K562 (cell line): ENCODE data around the gene PLTP. TPM values are rescaled to one million over a fixed set of nuclear protein-coding genes. Genes with fewer than 3 reads are reported as not detected.
"Not testable (repeated sequence)": the region's sequence is repeated elsewhere in the genome, so short reads cannot be mapped to it uniquely, and the experiment has no call there.

Experiments used
- ATAC-seq: fragments of 200-7000 bp; cut with Tn5 transposase; 3 replicates; pipeline ENCODE4 v1.9.1; 2020; ENCODE audit warnings: moderate library complexity
- BruUV-seq: library from RNA; stranded (reverse); fragments of 400-500 nt; replicated peaks from 2 replicates; lab custom pipeline; 2021; lab: Mats Ljungman, UMichigan
- CTCF ChIA-PET: fragments of 300-600 bp; formaldehyde crosslinking; extraction: SDS; loops from one replicate; lab custom pipeline; 2021; ENCODE audit warnings: low intra/inter-chr PET ratio; lab: Yijun Ruan, JAX
- POLR2A ChIA-PET: fragments of 300-600, 350-650 bp; sonication (Branson Sonifier 250); formaldehyde crosslinking; extraction: SDS; loops from one replicate; lab custom pipeline; 2021; ENCODE audit warnings: antibody characterized with exemption, inconsistent platforms; lab: Yijun Ruan, JAX
- DNase-seq, 4 experiments: peaks; one replicate each; pipeline versions ENCODE4 v3.0.0 to v3.0.0-alpha.2; 2011 to 2018; ENCODE audit warnings: low spot score in 3 of 4, mixed read lengths in 3 of 4; ENCODE audit errors: extremely low read depth in 1 of 4
- FAIRE-seq: peaks from 2 replicates; lab custom pipeline; 2011; peaks lifted over from hg19 to GRCh38; lab: Jason Lieb, UNC
- H2AFZ ChIP-seq: 2 replicates; pipeline ENCODE4 v1.6.0; 2011; ENCODE audit warnings: low read depth, low read length, control low read depth, inconsistent platforms
- H3K27ac ChIP-seq: fragments of 200-600 bp; 3 replicates; pipeline ENCODE4 v1.8.0; 2011; ENCODE audit warnings: low read depth, mild to moderate bottlenecking, control low read depth, inconsistent platforms, low read length, moderate library complexity, mixed read lengths; ENCODE audit errors: extremely low read depth
- H3K27me3 ChIP-seq, 2 experiments: fragments of 300-600 bp in 1 of 2; 2 replicates in 1 of 2; 3 replicates in 1 of 2; pipeline versions ENCODE4 v1.6.0 to v1.8.0; 2011; ENCODE audit warnings: inconsistent platforms in 2 of 2, low read length in 2 of 2, mild to moderate bottlenecking in 1 of 2, mixed read lengths in 1 of 2, moderate library complexity in 1 of 2; ENCODE audit not compliant: control insufficient read depth in 2 of 2, insufficient read depth in 2 of 2
- H3K36me3 ChIP-seq: fragments of 300-600 bp; 3 replicates; pipeline ENCODE4 v1.8.0; 2011; ENCODE audit warnings: mild to moderate bottlenecking, low read length, inconsistent platforms; ENCODE audit not compliant: control insufficient read depth, insufficient read depth
- H3K4me1 ChIP-seq, 2 experiments: fragments of 200-600 bp in 1 of 2; replicated peaks in 1 of 2; 2 replicates in 1 of 2; 3 replicates in 1 of 2; pipeline versions ENCODE4 v1.5.1 to v1.8.0; 2011; ENCODE audit warnings: inconsistent platforms in 2 of 2, low read length in 2 of 2, mild to moderate bottlenecking in 1 of 2, mixed read lengths in 1 of 2, moderate library complexity in 1 of 2; ENCODE audit not compliant: control insufficient read depth in 2 of 2, insufficient read depth in 2 of 2
- H3K4me2 ChIP-seq: 2 replicates; pipeline ENCODE4 v1.6.1; 2011; ENCODE audit warnings: low read length, control low read depth, inconsistent platforms, mixed read lengths; ENCODE audit not compliant: insufficient read depth
- H3K4me3 ChIP-seq: fragments of 200-600 bp; sonication (generic), shearing (Covaris generic); 2 replicates; pipeline ENCODE4 v1.5.1; 2016; ENCODE audit warnings: control low read depth, inconsistent platforms
- H3K79me2 ChIP-seq: fragments of 200-600 bp; 3 replicates; pipeline ENCODE4 v1.8.0; 2011; ENCODE audit warnings: low read length, inconsistent platforms; ENCODE audit not compliant: control insufficient read depth, insufficient read depth
- H3K9ac ChIP-seq, 2 experiments: 2 replicates each; pipeline versions ENCODE4 v1.6.0 to v1.6.1; 2011; ENCODE audit warnings: low read depth in 2 of 2, low read length in 2 of 2, control low read depth in 1 of 2, inconsistent platforms in 1 of 2, mild to moderate bottlenecking in 1 of 2, mixed read lengths in 1 of 2; ENCODE audit not compliant: insufficient read depth in 1 of 2
- H3K9me1 ChIP-seq: one replicate; pipeline ENCODE4 v1.6.0; 2011; ENCODE audit warnings: inconsistent platforms, mild to moderate bottlenecking, low read length, moderate library complexity; ENCODE audit not compliant: control insufficient read depth, insufficient read depth
- H3K9me3 ChIP-seq: replicated peaks from 2 replicates; pipeline ENCODE4 v1.5.1; 2011; ENCODE audit warnings: low read depth, low read length, inconsistent platforms; ENCODE audit not compliant: control insufficient read depth, insufficient read depth
- H4K20me1 ChIP-seq: replicated peaks from 2 replicates; pipeline ENCODE4 v1.6.1; 2011; ENCODE audit warnings: low read length, inconsistent platforms, mixed read lengths; ENCODE audit not compliant: control insufficient read depth, insufficient read depth
- CTBP1 ChIP-seq: fragments of 450-650 bp; IDR thresholded peaks from 2 replicates; pipeline ENCODE4 v1.6.1; 2016; ENCODE audit warnings: borderline replicate concordance
- ESRRA ChIP-seq: fragments of 450-650 bp; IDR thresholded peaks from 2 replicates; pipeline ENCODE4 v1.6.1; 2014; ENCODE audit warnings: low read depth, mild to moderate bottlenecking, moderate library complexity, borderline replicate concordance
- NR2F6 ChIP-seq: fragments of 450-650 bp; formaldehyde crosslinking; IDR thresholded peaks from 2 replicates; pipeline ENCODE4 v1.4.0; 2020; ENCODE audit warnings: mild to moderate bottlenecking
- RBFOX2 ChIP-seq: fragments of 200-400 bp; formaldehyde crosslinking; IDR thresholded peaks from 2 replicates; pipeline ENCODE4 v1.6.1; 2017; ENCODE audit warnings: low read depth, mild to moderate bottlenecking, low read length, moderate library complexity
- SMAD3 ChIP-seq: fragments of 450-650 bp; formaldehyde crosslinking; conservative IDR thresholded peaks from 2 replicates; pipeline ENCODE4 v1.4.0; 2020; ENCODE audit warnings: mild to moderate bottlenecking
- ZFP36 ChIP-seq: fragments of 150-350 bp; IDR thresholded peaks from 2 replicates; pipeline ENCODE4 v1.6.1; 2018; ENCODE audit warnings: low read length, low read depth; ENCODE audit not compliant: partially characterized antibody
- ZNF518B ChIP-seq: fragments of 250-450 bp; sonication (Bioruptor Pico); IDR thresholded peaks from 2 replicates; pipeline ENCODE4 v1.5.0; 2021; ENCODE audit warnings: mild to moderate bottlenecking, moderate library complexity
- ZNF740 ChIP-seq, 3 experiments: fragments of 200-800 bp in 1 of 3; sonication (Bioruptor generic) in 1 of 3; sonication (generic) in 1 of 3; formaldehyde crosslinking in 1 of 3; IDR thresholded peaks; 2 replicates each; pipeline versions ENCODE4 v1.6.1 to v1.8.0; 2016 to 2022; ENCODE audit warnings: mild to moderate bottlenecking in 2 of 3, missing compliant biosample characterization in 2 of 3, missing genetic modification characterization in 2 of 3, missing genetic modification reagents in 1 of 3
- WGBS: fragments of 100-300 bp; shearing (Covaris generic); methylation state at CpG from one replicate; pipeline ENCODE4 v1.1.6; 2016; ENCODE audit warnings: low coverage, mixed read lengths; ENCODE audit not compliant: insufficient coverage; ENCODE audit errors: missing lambda C conversion rate; 5-methylcytosine and 5-hydroxymethylcytosine counted together
- in situ Hi-C: fragments of 300-500 bp; cut with MboI; formaldehyde crosslinking; loops from 4 replicates; pipeline ENCODE4 v1.15.0; 2018; ENCODE audit warnings: inconsistent platforms, mixed read lengths
- intact Hi-C: fragments of 100-400 bp; cut with micrococcal nuclease; formaldehyde crosslinking; loops from 2 replicates; pipeline ENCODE4 v1.14.2; 2022
- polyA plus RNA-seq, 8 experiments: library from polyadenylated mRNA; depleted of rRNA in 4 of 8; stranded (reverse) in 5 of 8; unstranded in 3 of 8; fragments of >200 nt; fragmentation: Nextera tagmentation in 2 of 8; fragmentation: Illumina TruSeq in 1 of 8; extraction: Ambion mirVana in 2 of 8; extraction: Trizol in 1 of 8; gene quantifications; 2 replicates each; pipeline versions ENCODE4 v1.2.1 to v1.2.3, GENCODE V29; 2011 to 2014; ENCODE audit warnings: inconsistent platforms in 1 of 8, missing spikeins in 1 of 8
- total RNA-seq, 7 experiments: library from RNA; depleted of rRNA in 6 of 7; stranded (reverse); fragments of >200 nt in 6 of 7; fragmentation: Illumina TruSeq in 2 of 7; extraction: Trizol in 2 of 7; gene quantifications; 2 replicates each; pipeline versions ENCODE4 v1.2.1 to v1.2.3, GENCODE V29; 2011 to 2021; ENCODE audit warnings: low replicate concordance in 1 of 7

Gene PLTP
- total and polyA plus RNA-seq, 9 of the 15 experiments (the other 6 are each of a cell fraction or from before 2014, with no cell fraction given) = 2.8 to 29.3 (median 17.6) TPM

- in situ Hi-C loops, H3K9ac ChIP-seq, H3K4me3 ChIP-seq, H3K4me2 ChIP-seq, H3K27ac ChIP-seq, ATAC-seq, H2AFZ ChIP-seq, intact Hi-C loops, H3K27me3 ChIP-seq, H3K9me1 ChIP-seq, FAIRE-seq, BruUV-seq, H4K20me1 ChIP-seq, H3K79me2 ChIP-seq, CTCF ChIA-PET, H3K9me3 ChIP-seq, DNase-seq: not testable (repeated sequence)
- POLR2A ChIA-PET = interaction anchor here (0.7 kb wide), 1 partner anchor 34 kb away, joined by 3 read pairs; no protein-coding TSS in a partner anchor
- Histone ChIP-seq H3K36me3 (peaks cover 42% of the 10 kb centered on the region; the same call in 2 of the 3 replicates), H3K4me1 (peaks cover 0 to 16% of the 10 kb centered on the region in 2 experiments; a peak in 2 of 5 replicates)
- 94% methylated on average over 6 of the region's 6 CpGs for WGBS
Measured at GRCh38 chr20:45901332-45901731, 10.6 kb downstream of the PLTP start.

- CTCF ChIA-PET = no interaction called here
- intact Hi-C loops = no loop called here
- TF ChIP-seq ESRRA (no peak), CTBP1 (no peak), SMAD3 (CRISPR knock-in tag) (no peak), NR2F6 (CRISPR knock-in tag) (no peak), ZNF518B (CRISPR knock-in tag) (no peak), RBFOX2 (0 out of 2 replicates have a peak, but pooled peaks have one; percentile 21), ZNF740 (CRISPR knock-in tag; IDR thresholded peaks at IDR 0.05) (no peak), ZNF740 (tag; IDR thresholded peaks at IDR 0.05) (no peak), ZFP36 (peak; percentile 96)
- Histone ChIP-seq H4K20me1 (no peaks in the 10 kb centered on the region), H3K9me1 (no peaks in the 10 kb centered on the region), H3K27me3 (no peaks in the 10 kb centered on the region), H3K9ac (no peak overlapping the region), H3K4me1 (peaks cover 0 to 11% of the 10 kb centered on the region in 2 experiments; a peak in 1 of 5 replicates), H3K79me2 (no peaks in the 10 kb centered on the region), H3K4me2 (no peak overlapping the region), H3K27ac (no peak overlapping the region; the same call in 2 of the 3 replicates), H2AFZ (no peak overlapping the region), H3K36me3 (peaks cover 44% of the 10 kb centered on the region; the same call in 2 of the 3 replicates), H3K9me3 (no peaks in the 10 kb centered on the region), H3K4me3 (no peak overlapping the region)
- DNase-seq = no peak
- in situ Hi-C loops = no loop called here
- 84% methylated on average over 8 of the region's 13 CpGs for WGBS
- no peak for FAIRE-seq
- TSS peak; percentile 27 for BruUV-seq
- ATAC-seq = no peak
- POLR2A ChIA-PET = interaction anchor here (0.6 to 1.8 kb wide), 3 partner anchors 9 to 579 kb away, joined by 3 to 6 read pairs (median 3); no protein-coding TSS in a partner anchor
Measured at GRCh38 chr20:45899046-45899835, 12.7 kb downstream of the PLTP start.
